HepG2 (cell line): ENCODE measurements around the gene UNCX. TPM values are rescaled to one million over a fixed set of nuclear protein-coding genes. Genes with fewer than 3 reads are reported as not detected.
A peak's percentile ranks its signal among the peaks of the same experiment; 100 is the strongest.

ENCODE experiments used
- ATAC-seq: fragments of 200-7000 bp; cut with Tn5 transposase; 3 replicates; pipeline ENCODE4 v1.9.1; 2020; ENCODE audit warnings: mild to moderate bottlenecking, moderate library complexity
- BruUV-seq: library from RNA; stranded (reverse); fragments of 400-500 nt; replicated peaks from 2 replicates; lab custom pipeline; 2021; lab: Mats Ljungman, UMichigan
- CTCF ChIA-PET: fragments of 300-600 bp; formaldehyde crosslinking; extraction: SDS; loops from one replicate; lab custom pipeline; 2021; ENCODE audit warnings: low total read pairs, inconsistent platforms, low intra/inter-chr PET ratio; lab: Yijun Ruan, JAX
- POLR2A ChIA-PET: fragments of 350-600 bp; sonication (Branson Sonifier 250); formaldehyde crosslinking; loops from one replicate; lab custom pipeline; 2020; ENCODE audit warnings: antibody characterized with exemption, inconsistent platforms; lab: Yijun Ruan, JAX
- DNase-seq: peaks from one replicate; pipeline ENCODE4 v3.0.0-alpha.2; 2015; ENCODE audit warnings: low spot score
- FAIRE-seq: peaks from 3 replicates; lab custom pipeline; 2011; peaks lifted over from hg19 to GRCh38; lab: Jason Lieb, UNC
- H2AFZ ChIP-seq: one replicate; pipeline ENCODE4 v1.6.1; 2011; ENCODE audit warnings: low read length, inconsistent platforms
- H3K27ac ChIP-seq: fragments of 300-600 bp; 3 replicates; pipeline ENCODE4 v1.8.0; 2011; ENCODE audit warnings: mixed run types, mild to moderate bottlenecking, mixed read lengths, low read length, inconsistent platforms; ENCODE audit not compliant: insufficient read depth; ENCODE audit errors: extremely low read length
- H3K27me3 ChIP-seq, 2 experiments: fragments of 200-600 bp in 1 of 2; 2 replicates in 1 of 2; 3 replicates in 1 of 2; pipeline versions ENCODE4 v1.6.0 to v1.8.0; 2011; ENCODE audit warnings: low read length in 2 of 2, mild to moderate bottlenecking in 2 of 2, moderate library complexity in 2 of 2, inconsistent platforms in 1 of 2; ENCODE audit not compliant: insufficient read depth in 2 of 2, control insufficient read depth in 1 of 2
- H3K36me3 ChIP-seq, 2 experiments: fragments of 200-600 bp in 1 of 2; replicated peaks in 1 of 2; 2 replicates in 1 of 2; 3 replicates in 1 of 2; pipeline versions ENCODE4 v1.5.1 to v1.8.0; 2011; ENCODE audit warnings: low read length in 2 of 2, inconsistent platforms in 1 of 2; ENCODE audit not compliant: insufficient read depth in 2 of 2, control insufficient read depth in 1 of 2
- H3K4me1 ChIP-seq: 2 replicates; pipeline ENCODE4 v1.5.1; 2012; ENCODE audit warnings: low read length, inconsistent platforms; ENCODE audit not compliant: insufficient read depth
- H3K4me2 ChIP-seq: 2 replicates; pipeline ENCODE4 v1.6.0; 2011; ENCODE audit warnings: low read depth, low read length, inconsistent platforms
- H3K4me3 ChIP-seq, 3 experiments: fragments of 200-600 bp in 1 of 3; sonication (generic), shearing (Covaris generic) in 1 of 3; replicated peaks in 1 of 3; 2 replicates each; pipeline ENCODE4 v1.5.1; 2011 to 2016; ENCODE audit warnings: low read length in 3 of 3, inconsistent platforms in 2 of 3, low read depth in 2 of 3, mild to moderate bottlenecking in 2 of 3, control low read depth in 1 of 3, mixed read lengths in 1 of 3; ENCODE audit not compliant: insufficient read depth in 1 of 3
- H3K79me2 ChIP-seq: one replicate; pipeline ENCODE4 v1.6.1; 2011; ENCODE audit warnings: low read length, inconsistent platforms; ENCODE audit not compliant: insufficient read depth
- H3K9ac ChIP-seq: 2 replicates; pipeline ENCODE4 v1.6.0; 2011; ENCODE audit warnings: mild to moderate bottlenecking, low read depth, low read length, inconsistent platforms; ENCODE audit not compliant: insufficient read depth
- H3K9me3 ChIP-seq: 2 replicates; pipeline ENCODE4 v1.5.1; 2012; ENCODE audit warnings: mild to moderate bottlenecking, low read length
- H4K20me1 ChIP-seq: 2 replicates; pipeline ENCODE4 v1.6.0; 2011; ENCODE audit warnings: inconsistent platforms, mild to moderate bottlenecking, low read length, moderate library complexity; ENCODE audit not compliant: insufficient read depth
- BHLHE40 ChIP-seq: IDR thresholded peaks from 2 replicates; pipeline ENCODE4 v1.6.1; 2011; ENCODE audit warnings: low read length, improper control_type of control experiment
- PATZ1 ChIP-seq: sonication (generic); formaldehyde crosslinking; IDR thresholded peaks from 2 replicates; pipeline ENCODE4 v1.4.0; 2020; ENCODE audit warnings: missing genetic modification reagents
- TFAP4 ChIP-seq: sonication (generic); IDR thresholded peaks from 2 replicates; pipeline ENCODE4 v1.6.1; 2016; ENCODE audit warnings: low read depth, borderline replicate concordance
- USF2 ChIP-seq, 2 experiments: sonication (generic) in 1 of 2; formaldehyde crosslinking in 1 of 2; IDR thresholded peaks; 2 replicates each; pipeline versions ENCODE4 v1.5.1 to v1.6.1; 2011 to 2020; ENCODE audit warnings: borderline replicate concordance in 1 of 2, low read depth in 1 of 2, low read length in 1 of 2, mild to moderate bottlenecking in 1 of 2, missing genetic modification reagents in 1 of 2, moderate library complexity in 1 of 2
- ZSCAN20 ChIP-seq: sonication (generic); formaldehyde crosslinking; IDR thresholded peaks from 2 replicates; pipeline ENCODE4 v1.4.0; 2020; ENCODE audit warnings: missing genetic modification reagents, mild to moderate bottlenecking, borderline replicate concordance
- WGBS: methylation state at CpG from one replicate; pipeline ENCODE4 v1.1.6; 2017; ENCODE audit warnings: low lambda C conversion rate; 5-methylcytosine and 5-hydroxymethylcytosine counted together
- in situ Hi-C: cut with HindIII; loops from 2 replicates; pipeline ENCODE4 v1.10.0; 2017; ENCODE audit warnings: low pct_unique_long_range_greater_than_20kb; ENCODE audit not compliant: extremely low pct_ligation_motif_present
- intact Hi-C: fragments of 100-400 bp; cut with micrococcal nuclease; formaldehyde crosslinking; loops from one replicate; pipeline ENCODE4 v1.10.0; 2022; ENCODE audit not compliant: unreplicated experiment
- polyA plus RNA-seq, 8 experiments: library from polyadenylated mRNA; depleted of rRNA in 3 of 8; stranded (reverse) in 7 of 8; unstranded in 1 of 8; fragments of >200 nt; fragmentation: Illumina TruSeq in 4 of 8; extraction: Trizol in 4 of 8; gene quantifications; 2 replicates each; pipeline versions ENCODE4 v1.2.1 to v1.2.3, GENCODE V29; 2011 to 2016; ENCODE audit warnings: low read depth in 4 of 8, missing spikeins in 1 of 8, mixed read lengths in 1 of 8; ENCODE audit not compliant: insufficient read depth in 1 of 8
- total RNA-seq, 5 experiments: library from RNA; depleted of rRNA; stranded (reverse); fragments of >200 nt; fragmentation: Illumina TruSeq; extraction: Trizol; gene quantifications; 2 replicates each; pipeline ENCODE4 v1.2.3, GENCODE V29; 2016; ENCODE audit warnings: low read depth in 1 of 5

UNCX gene
- total and polyA plus RNA-seq, 2 of the 13 experiments (the other 11 are each of a cell fraction or from before 2014, with no cell fraction given), result not detected

GRCh38 chr7:1251796-1252539 is 19.3 kb downstream of the UNCX start:
- H3K9ac ChIP-seq, result no peak overlapping the region
- no peak for FAIRE-seq
- CTCF ChIA-PET, result no interaction called here
- 9% methylated on average over 4 of the region's 25 CpGs for WGBS
- ATAC-seq, result no peak
- intact Hi-C loops (no loop called here), in situ Hi-C loops (no loop called here)
- no peaks in the 10 kb centered on the region for H3K36me3 ChIP-seq
- H4K20me1 ChIP-seq, result no peaks in the 10 kb centered on the region
- DNase-seq, result no peak
- no peak overlapping the region for H3K4me3 ChIP-seq
- H3K27me3 ChIP-seq, result peaks cover 21 to 85% of the 10 kb centered on the region in 2 experiments
- POLR2A ChIA-PET, result no interaction called here
- TF ChIP-seq PATZ1 (peak; percentile 34; the same call in 1 of the 2 replicates), USF2 (IDR thresholded peaks at IDR 0.05; ENCODE audit: low read depth, low read length) (peak; percentile 51; the same call in 1 of the 2 replicates), USF2 (CRISPR knock-in tag; IDR thresholded peaks at IDR 0.05; ENCODE audit: borderline replicate concordance) (no peak), ZSCAN20 (no peak), BHLHE40 (0 out of 2 replicates have a peak, but pooled peaks have one; percentile 54), TFAP4 (peak; percentile 19; the same call in 1 of the 2 replicates)
- H3K27ac ChIP-seq, result no peak overlapping the region
- H3K79me2 ChIP-seq, result no peaks in the 10 kb centered on the region
- no peak overlapping the region for H2AFZ ChIP-seq
- H3K4me1 ChIP-seq, result peaks cover 28% of the 10 kb centered on the region
- H3K9me3 ChIP-seq, result no peaks in the 10 kb centered on the region
- H3K4me2 ChIP-seq, result no peak overlapping the region
- no TSS peak for BruUV-seq
